Suppressor macrophage treated with lipopolysaccharide for 4 hours (primary cell): ENCODE measurements around the gene ARV1.
A peak's percentile ranks its signal among the peaks of the same experiment; 100 is the strongest.
"Not testable (repeated sequence)": the region's sequence is repeated elsewhere in the genome, so short reads cannot be mapped to it uniquely, and the experiment has no call there.

Experiments used
- DNase-seq: peaks from one replicate; pipeline ENCODE4 v3.0.0-alpha.2; 2020

The ARV1 gene

GRCh38 chr1:231020139-231020601 is 41.3 kb downstream of the ARV1 start:
- peak; percentile 36 for DNase-seq

- no peak for DNase-seq
Measured at GRCh38 chr1:231020816-231021215, 41.9 kb downstream of the ARV1 start.

- DNase-seq: peak; percentile 47
Measured at GRCh38 chr1:231021540-231022031, 42.7 kb downstream of the ARV1 start.

- not testable (repeated sequence) for DNase-seq
Measured at GRCh38 chr1:231022543-231022942, 43.6 kb downstream of the ARV1 start.

GRCh38 chr1:231023150-231023549 is 44.3 kb downstream of the ARV1 start:
- DNase-seq: no peak

GRCh38 chr1:231026576-231026975 is 47.7 kb downstream of the ARV1 start:
- DNase-seq: no peak

GRCh38 chr1:231027136-231027925 is 48.4 kb downstream of the ARV1 start:
- no peak for DNase-seq

- DNase-seq: no peak
Measured at GRCh38 chr1:231027971-231028370, 49.1 kb downstream of the ARV1 start.

GRCh38 chr1:231028682-231029081 is 49.8 kb downstream of the ARV1 start:
- no peak for DNase-seq

- not testable (repeated sequence) for DNase-seq
Measured at GRCh38 chr1:231029247-231029646, 50.4 kb downstream of the ARV1 start.

GRCh38 chr1:231029841-231030240 is 50.9 kb downstream of the ARV1 start:
- no peak for DNase-seq

GRCh38 chr1:231032963-231033362 is 54.1 kb downstream of the ARV1 start:
- no peak for DNase-seq

GRCh38 chr1:231035799-231036198 is 56.9 kb downstream of the ARV1 start:
- no peak for DNase-seq

GRCh38 chr1:231036416-231036815 is 57.5 kb downstream of the ARV1 start:
- DNase-seq: peak; percentile 78

GRCh38 chr1:231037585-231038517 is 59.0 kb downstream of the ARV1 start:
- no peak for DNase-seq

- DNase-seq: peak; percentile 50
Measured at GRCh38 chr1:231039161-231040018, 60.5 kb downstream of the ARV1 start.

- peak; percentile 78 for DNase-seq
Measured at GRCh38 chr1:231040019-231040799, 61.3 kb downstream of the ARV1 start, which contains the start of gene FAM89A. TSS of gene FAM89A (minus strand) at chr1:231040254. CDS start at chr1:231040211, 43 bp downstream.

- DNase-seq: no peak
Measured at GRCh38 chr1:231040800-231041718, 62.2 kb downstream of the ARV1 start.

- DNase-seq: no peak
Measured at GRCh38 chr1:231041719-231042261, 62.9 kb downstream of the ARV1 start.

GRCh38 chr1:231044588-231044987 is 65.7 kb downstream of the ARV1 start:
- DNase-seq: no peak
